Measurements from ENCODE around the gene STAB1.

The STAB1 gene

GRCh38 chr3:52484680-52485461, 10.3 kb upstream of the STAB1 start:
- DNase-seq: no peak

- no peak for DNase-seq
Observed at GRCh38 chr3:52487050-52487787, 7.9 kb upstream of the STAB1 start.

- no peak for DNase-seq
Observed at GRCh38 chr3:52487788-52488691, 7.1 kb upstream of the STAB1 start.

GRCh38 chr3:52488746-52489145, 6.4 kb upstream of the STAB1 start:
- no peak for DNase-seq

- no peak for DNase-seq
Observed at GRCh38 chr3:52489453-52489852, 5.7 kb upstream of the STAB1 start.

- no peak for DNase-seq
Observed at GRCh38 chr3:52490035-52490938, 4.9 kb upstream of the STAB1 start.

GRCh38 chr3:52490939-52491526, 4.1 kb upstream of the STAB1 start:
- DNase-seq: no peak

- DNase-seq: no peak
Observed at GRCh38 chr3:52492059-52492458, 3.1 kb upstream of the STAB1 start.

- no peak for DNase-seq
Observed at GRCh38 chr3:52493232-52494017, 1.7 kb upstream of the STAB1 start.

- no peak for DNase-seq
Observed at GRCh38 chr3:52494445-52494844, 693 bp upstream of the STAB1 start.

- no peak for DNase-seq
Observed at GRCh38 chr3:52495777-52496602, 852 bp downstream of the STAB1 start.

- no peak for DNase-seq
Observed at GRCh38 chr3:52498137-52499054, 3.3 kb downstream of the STAB1 start.

- no peak for DNase-seq
Observed at GRCh38 chr3:52501046-52501445, 5.9 kb downstream of the STAB1 start.

GRCh38 chr3:52502001-52502400, 6.9 kb downstream of the STAB1 start:
- no peak for DNase-seq

- DNase-seq: no peak
Observed at GRCh38 chr3:52502808-52503350, 7.7 kb downstream of the STAB1 start.

- no peak for DNase-seq
Observed at GRCh38 chr3:52503788-52504424, 8.8 kb downstream of the STAB1 start.

GRCh38 chr3:52504977-52505376, 9.8 kb downstream of the STAB1 start:
- DNase-seq: no peak
